Fibroblast of lung (primary cell): ENCODE results near the gene KCND3. TPM values are rescaled to one million over a fixed set of nuclear protein-coding genes. Genes with fewer than 3 reads are reported as not detected.

Source experiments
- DNase-seq, 2 donors: peaks; one replicate each; pipeline versions ENCODE4 v3.0.0 to v3.0.0-alpha.2; 2010; ENCODE audit warnings: low read depth in 2 of 2
- H2AFZ ChIP-seq: 2 replicates; pipeline ENCODE4 v1.5.1; 2012; ENCODE audit warnings: low read length, control low read depth, inconsistent platforms
- H3K27ac ChIP-seq: 2 replicates; pipeline ENCODE4 v1.5.1; 2011; ENCODE audit warnings: low read length, control low read depth; ENCODE audit not compliant: insufficient read depth
- H3K27me3 ChIP-seq: 2 replicates; pipeline ENCODE4 v1.5.1; 2011; ENCODE audit warnings: mild to moderate bottlenecking, low read length; ENCODE audit not compliant: control insufficient read depth, insufficient read depth
- H3K36me3 ChIP-seq: 2 replicates; pipeline ENCODE4 v1.5.1; 2011; ENCODE audit warnings: low read length; ENCODE audit not compliant: control insufficient read depth, insufficient read depth
- H3K4me1 ChIP-seq: 2 replicates; pipeline ENCODE4 v1.5.1; 2011; ENCODE audit warnings: low read length; ENCODE audit not compliant: control insufficient read depth, insufficient read depth; ENCODE audit errors: extremely low read depth
- H3K4me2 ChIP-seq: 2 replicates; pipeline ENCODE4 v1.5.1; 2011; ENCODE audit warnings: low read length, control low read depth; ENCODE audit not compliant: insufficient read depth; ENCODE audit errors: extremely low read depth
- H3K4me3 ChIP-seq, 4 experiments: fragments of 200-600 bp in 1 of 4; sonication (generic) in 1 of 4; replicated peaks in 1 of 4; 2 replicates each; pipeline ENCODE4 v1.5.1; 2011 to 2016; ENCODE audit warnings: low read length in 4 of 4, low read depth in 3 of 4, mild to moderate bottlenecking in 3 of 4, control low read depth in 2 of 4, inconsistent platforms in 1 of 4, mixed read lengths in 1 of 4; ENCODE audit not compliant: insufficient read depth in 1 of 4; ENCODE audit errors: control extremely low read depth in 1 of 4
- H3K79me2 ChIP-seq: 2 replicates; pipeline ENCODE4 v1.5.1; 2012; ENCODE audit warnings: mild to moderate bottlenecking, low read length, inconsistent platforms; ENCODE audit not compliant: control insufficient read depth, insufficient read depth
- H3K9ac ChIP-seq: 2 replicates; pipeline ENCODE4 v1.5.1; 2011; ENCODE audit warnings: mild to moderate bottlenecking, low read length, control low read depth; ENCODE audit not compliant: insufficient read depth
- H3K9me3 ChIP-seq: 2 replicates; pipeline ENCODE4 v1.5.1; 2012; ENCODE audit warnings: low read depth, low read length; ENCODE audit not compliant: control insufficient read depth, insufficient read depth
- H4K20me1 ChIP-seq: 2 replicates; pipeline ENCODE4 v1.5.1; 2011; ENCODE audit warnings: low read length; ENCODE audit not compliant: control insufficient read depth, insufficient read depth; ENCODE audit errors: extremely low read depth
- CTCF ChIP-seq, 2 donors: IDR thresholded peaks in 1 of 2; conservative IDR thresholded peaks in 1 of 2; 1 replicate in 1 of 2; 2 replicates in 1 of 2; pipeline ENCODE4 v1.5.1; 2011 to 2012; ENCODE audit warnings: low read length in 2 of 2, control low read depth in 1 of 2, inconsistent platforms in 1 of 2, low read depth in 1 of 2, mild to moderate bottlenecking in 1 of 2
- EZH2 ChIP-seq: IDR thresholded peaks from 2 replicates; pipeline ENCODE4 v1.5.1; 2012; ENCODE audit warnings: low read length, control low read depth, mild to moderate bottlenecking; ENCODE audit errors: missing control alignments
- polyA plus RNA-seq, 2 donors: library from polyadenylated mRNA; depleted of rRNA in 1 of 2; stranded (reverse) in 1 of 2; unstranded in 1 of 2; fragments of >200 nt; gene quantifications; 2 replicates each; pipeline ENCODE4 v1.2.1, GENCODE V29; 2011 to 2012; ENCODE audit warnings: missing spikeins in 1 of 2
- total RNA-seq: library from RNA; depleted of rRNA; stranded (reverse); fragments of >200 nt; gene quantifications from 2 replicates; pipeline ENCODE4 v1.2.1, GENCODE V29; 2014

KCND3 gene
- total and polyA plus RNA-seq, 2 donors (not counting 1 experiment from before 2014, with no cell fraction given): 0.66 to 9.3 TPM

- H3K36me3 ChIP-seq: peaks cover 10% of the 10 kb centered on the region
- H3K4me3 ChIP-seq: no peak overlapping the region
- no peak overlapping the region for H3K27ac ChIP-seq
- TF ChIP-seq EZH2 (no peak), CTCF (conservative IDR thresholded peaks at IDR 0.05 in 1 of 2, IDR thresholded peaks at IDR 0.05 in 1 of 2; ENCODE audit: low read depth in 1 of 2, low read length in 2 of 2) (no peak)
- H3K9ac ChIP-seq: no peak overlapping the region
- peaks cover 24% of the 10 kb centered on the region for H3K4me1 ChIP-seq
- H2AFZ ChIP-seq: no peak overlapping the region
- no peaks in the 10 kb centered on the region for H3K9me3 ChIP-seq
- peaks cover 39% of the 10 kb centered on the region for H3K79me2 ChIP-seq
- no peak overlapping the region for H3K4me2 ChIP-seq
- no peaks in the 10 kb centered on the region for H4K20me1 ChIP-seq
- DNase-seq: no peak
- H3K27me3 ChIP-seq: no peaks in the 10 kb centered on the region
These were observed 258.8 kb downstream of the KCND3 start for GRCh38 chr1:111730706-111731105.

- Histone ChIP-seq H3K4me3 (no peak overlapping the region), H4K20me1 (no peaks in the 10 kb centered on the region), H3K9me3 (no peaks in the 10 kb centered on the region), H3K79me2 (peaks cover 37% of the 10 kb centered on the region), H3K27ac (no peak overlapping the region), H3K9ac (no peak overlapping the region), H3K4me1 (peaks cover 27% of the 10 kb centered on the region), H3K36me3 (peaks cover 10% of the 10 kb centered on the region), H2AFZ (no peak overlapping the region), H3K27me3 (no peaks in the 10 kb centered on the region), H3K4me2 (no peak overlapping the region)
- no peak for TF ChIP-seq CTCF (conservative IDR thresholded peaks at IDR 0.05 in 1 of 2, IDR thresholded peaks at IDR 0.05 in 1 of 2; ENCODE audit: low read depth in 1 of 2, low read length in 2 of 2)
- TF ChIP-seq EZH2: no peak
- peak in 1 of 2 donors; percentile 29 for DNase-seq
These were observed 259.4 kb downstream of the KCND3 start for GRCh38 chr1:111729946-111730681.

- Histone ChIP-seq H3K27me3 (no peaks in the 10 kb centered on the region), H3K27ac (no peak overlapping the region), H3K79me2 (peaks cover 37% of the 10 kb centered on the region), H2AFZ (no peak overlapping the region), H3K9ac (no peak overlapping the region), H4K20me1 (no peaks in the 10 kb centered on the region), H3K9me3 (no peaks in the 10 kb centered on the region), H3K36me3 (peaks cover 10% of the 10 kb centered on the region), H3K4me3 (no peak overlapping the region), H3K4me2 (no peak overlapping the region), H3K4me1 (peaks cover 27% of the 10 kb centered on the region)
- no peak for TF ChIP-seq CTCF (conservative IDR thresholded peaks at IDR 0.05 in 1 of 2, IDR thresholded peaks at IDR 0.05 in 1 of 2; ENCODE audit: low read depth in 1 of 2, low read length in 2 of 2)
- no peak for DNase-seq
These were observed 260.1 kb downstream of the KCND3 start for GRCh38 chr1:111729271-111729921.
